WTC11 (cell line): ENCODE measurements around the gene HES5. TPM values are rescaled to one million over a fixed set of nuclear protein-coding genes. Genes with fewer than 3 reads are reported as not detected.

Experiments used
- ATAC-seq: fragments of 200-7000 bp; cut with Tn5 transposase; 2 replicates; pipeline ENCODE4 v1.10.0; 2021; ENCODE audit warnings: mild to moderate bottlenecking, moderate library complexity
- CTCF ChIA-PET: fragments of 300-600 bp; sonication (Branson Sonifier 250); formaldehyde crosslinking; loops from one replicate; lab custom pipeline; 2021; ENCODE audit warnings: antibody characterized with exemption; lab: Charles Lee
- POLR2A ChIA-PET: fragments of 350-600 bp; sonication (Branson Sonifier 250); formaldehyde crosslinking; loops from one replicate; lab custom pipeline; 2021; ENCODE audit warnings: antibody characterized with exemption; lab: Charles Lee
- DNase-seq: peaks from one replicate; pipeline ENCODE4 v3.0.0; 2021; ENCODE audit warnings: low spot score
- H3K27ac Mint-ChIP-seq: 2 replicates; pipeline ENCODE4 v1.8.0; 2021; ENCODE audit warnings: mixed read lengths
- H3K27me3 Mint-ChIP-seq: 2 replicates; pipeline ENCODE4 v1.8.0; 2021; ENCODE audit warnings: low read depth, mild to moderate bottlenecking, moderate library complexity, mixed read lengths
- H3K36me3 Mint-ChIP-seq: 2 replicates; pipeline ENCODE4 v1.8.0; 2021; ENCODE audit warnings: mixed read lengths
- H3K4me1 Mint-ChIP-seq: 2 replicates; pipeline ENCODE4 v1.8.0; 2022; ENCODE audit warnings: mixed read lengths
- H3K4me3 Mint-ChIP-seq: 2 replicates; pipeline ENCODE4 v1.8.0; 2021; ENCODE audit warnings: mild to moderate bottlenecking, moderate library complexity, mixed read lengths
- H3K9me3 Mint-ChIP-seq: 2 replicates; pipeline ENCODE4 v1.8.0; 2021; ENCODE audit warnings: mixed read lengths
- CREB1 ChIP-seq: sonication (generic); formaldehyde crosslinking; IDR thresholded peaks from 2 replicates; pipeline ENCODE4 v1.8.0; 2023; ENCODE audit warnings: mild to moderate bottlenecking, missing genetic modification reagents
- CREM ChIP-seq: sonication (generic); formaldehyde crosslinking; IDR thresholded peaks from 2 replicates; pipeline ENCODE4 v1.8.1; 2022; ENCODE audit warnings: mild to moderate bottlenecking, missing genetic modification reagents, moderate library complexity
- FOXK1 ChIP-seq: sonication (generic); formaldehyde crosslinking; IDR thresholded peaks from 2 replicates; pipeline ENCODE4 v1.8.0; 2022; ENCODE audit warnings: mild to moderate bottlenecking, moderate library complexity, missing genetic modification reagents
- GRHL2 ChIP-seq: fragments of 250-450 bp; sonication (Bioruptor Pico); IDR thresholded peaks from 2 replicates; pipeline ENCODE4 v1.8.0; 2022; ENCODE audit warnings: mild to moderate bottlenecking, moderate library complexity; ENCODE audit not compliant: insufficient replicate concordance, severe bottlenecking
- JUN ChIP-seq: sonication (generic); formaldehyde crosslinking; IDR thresholded peaks from 2 replicates; pipeline ENCODE4 v1.8.0; 2023; ENCODE audit warnings: mild to moderate bottlenecking, missing genetic modification reagents
- MXD4 ChIP-seq: fragments of 250-450 bp; sonication (Bioruptor Pico); IDR thresholded peaks from 2 replicates; pipeline ENCODE4 v1.8.0; 2021; ENCODE audit warnings: mild to moderate bottlenecking, moderate library complexity, borderline replicate concordance
- NFE2L1 ChIP-seq: sonication (generic); formaldehyde crosslinking; IDR thresholded peaks from 2 replicates; pipeline ENCODE4 v1.8.1; 2023; ENCODE audit warnings: missing genetic modification reagents
- NFYB ChIP-seq: sonication (generic); formaldehyde crosslinking; conservative IDR thresholded peaks from 2 replicates; pipeline ENCODE4 v1.8.0; 2022; ENCODE audit warnings: low read depth, missing genetic modification reagents
- OVOL2 ChIP-seq: fragments of 250-450 bp; sonication (Bioruptor Pico); IDR thresholded peaks from 2 replicates; pipeline ENCODE4 v1.9.0; 2021; ENCODE audit warnings: mild to moderate bottlenecking, borderline replicate concordance
- RELA ChIP-seq: sonication (generic); formaldehyde crosslinking; IDR thresholded peaks from 2 replicates; pipeline ENCODE4 v1.8.1; 2022; ENCODE audit warnings: missing genetic modification reagents, mild to moderate bottlenecking, borderline replicate concordance
- RORB ChIP-seq: fragments of 250-450 bp; sonication (Bioruptor Pico); IDR thresholded peaks from 2 replicates; pipeline ENCODE4 v1.9.0; 2021; ENCODE audit warnings: mild to moderate bottlenecking
- SMAD3 ChIP-seq: sonication (generic); formaldehyde crosslinking; IDR thresholded peaks from 2 replicates; pipeline ENCODE4 v1.8.0; 2022; ENCODE audit warnings: missing genetic modification reagents, mild to moderate bottlenecking, borderline replicate concordance
- TEAD4 ChIP-seq: sonication (generic); formaldehyde crosslinking; IDR thresholded peaks from 2 replicates; pipeline ENCODE4 v1.8.0; 2022; ENCODE audit warnings: mild to moderate bottlenecking, missing genetic modification reagents
- ZBTB21 ChIP-seq: sonication (generic); formaldehyde crosslinking; IDR thresholded peaks from 2 replicates; pipeline ENCODE4 v1.8.1; 2023; ENCODE audit warnings: mild to moderate bottlenecking, missing genetic modification reagents, borderline replicate concordance
- ZNF121 ChIP-seq: sonication (generic); formaldehyde crosslinking; IDR thresholded peaks from 2 replicates; pipeline ENCODE4 v1.8.0; 2023; ENCODE audit warnings: missing genetic modification reagents
- ZNF219 ChIP-seq: sonication (generic); formaldehyde crosslinking; IDR thresholded peaks from 2 replicates; pipeline ENCODE4 v1.8.0; 2023; ENCODE audit warnings: missing genetic modification reagents, mild to moderate bottlenecking, borderline replicate concordance
- ZNF396 ChIP-seq: fragments of 250-450 bp; sonication (Bioruptor Pico); IDR thresholded peaks from 2 replicates; pipeline ENCODE4 v1.8.0; 2021; ENCODE audit warnings: mild to moderate bottlenecking, moderate library complexity, borderline replicate concordance
- ZNF423 ChIP-seq: fragments of 250-450 bp; sonication (Bioruptor Pico); IDR thresholded peaks from 2 replicates; pipeline ENCODE4 v2.1.2; 2022; ENCODE audit warnings: mild to moderate bottlenecking, moderate library complexity
- ZNF671 ChIP-seq: fragments of 250-450 bp; sonication (Bioruptor Pico); IDR thresholded peaks from 2 replicates; pipeline ENCODE4 v1.8.0; 2021; ENCODE audit warnings: mild to moderate bottlenecking
- total RNA-seq: library from RNA; stranded (reverse); gene quantifications from 3 replicates; pipeline ENCODE4 v1.2.3, GENCODE V29; 2021
- TF ChIP-seq, protein P1 (sequence below): sonication (generic); formaldehyde crosslinking; IDR thresholded peaks from 2 replicates; pipeline ENCODE4 v1.8.0; 2022; ENCODE audit warnings: mild to moderate bottlenecking, missing genetic modification reagents
- TF ChIP-seq, protein P2 (sequence below): sonication (generic); formaldehyde crosslinking; IDR thresholded peaks from 2 replicates; pipeline ENCODE4 v1.8.0; 2023; ENCODE audit warnings: missing genetic modification reagents
- TF ChIP-seq, protein P3 (sequence below): sonication (generic); formaldehyde crosslinking; IDR thresholded peaks from 2 replicates; pipeline ENCODE4 v1.8.1; 2023; ENCODE audit warnings: mild to moderate bottlenecking, moderate library complexity, missing genetic modification reagents
- TF ChIP-seq, protein P4 (sequence below): sonication (generic); formaldehyde crosslinking; IDR thresholded peaks from 2 replicates; pipeline ENCODE4 v1.8.1; 2022; ENCODE audit warnings: mild to moderate bottlenecking, missing genetic modification reagents, moderate library complexity, borderline replicate concordance
- TF ChIP-seq, protein P5 (sequence below): sonication (generic); formaldehyde crosslinking; IDR thresholded peaks from 2 replicates; pipeline ENCODE4 v1.8.1; 2023; ENCODE audit warnings: mild to moderate bottlenecking, missing genetic modification reagents
- TF ChIP-seq, protein P6 (sequence below): sonication (generic); formaldehyde crosslinking; IDR thresholded peaks from 2 replicates; pipeline ENCODE4 v1.8.1; 2023; ENCODE audit warnings: mild to moderate bottlenecking, missing genetic modification reagents, moderate library complexity
- TF ChIP-seq, protein P7 (sequence below): sonication (generic); formaldehyde crosslinking; IDR thresholded peaks from 2 replicates; pipeline ENCODE4 v1.8.1; 2023; ENCODE audit warnings: mild to moderate bottlenecking, missing genetic modification reagents, borderline replicate concordance

The HES5 gene
- total RNA-seq, 1 experiment from 2014 or later = not detected

DNA sequence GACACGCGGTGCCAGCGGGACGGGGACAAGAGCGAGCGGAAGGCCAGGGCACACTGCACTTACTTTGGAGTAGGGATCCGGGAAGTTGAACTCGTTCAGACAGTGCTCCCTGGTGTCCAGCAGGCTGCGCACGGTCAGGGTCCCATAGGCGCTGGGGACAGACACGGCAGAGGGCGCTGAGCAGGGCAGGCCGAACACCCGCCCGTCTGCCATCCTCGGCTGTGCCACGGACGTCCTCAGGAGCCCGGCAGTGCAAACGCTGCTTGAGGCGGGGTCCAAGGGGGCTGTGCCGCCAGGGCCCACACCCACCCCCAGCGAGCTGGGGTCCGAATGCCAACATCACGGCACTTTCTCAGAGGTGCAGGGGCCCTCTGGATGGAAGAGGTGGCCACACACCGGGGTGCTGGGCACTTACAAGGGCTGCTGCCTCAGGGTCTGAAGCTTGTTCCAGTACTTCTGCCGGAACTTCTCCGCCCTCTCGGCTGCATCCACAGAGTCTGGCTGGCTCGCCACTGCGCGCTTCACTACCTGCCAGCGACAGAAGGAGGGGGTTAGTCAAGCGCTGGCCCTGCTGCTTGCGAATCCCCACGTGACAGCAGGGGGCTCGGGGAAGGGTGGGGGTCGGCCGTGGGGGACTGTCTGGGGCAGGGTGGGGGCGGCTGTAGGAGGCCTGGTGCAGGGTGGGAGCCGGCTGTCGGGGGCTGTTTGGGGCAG lies 16.0 kb downstream of the HES5 start (continued):
- TF ChIP-seq GRHL2 (CRISPR knock-in tag) (no peak), ZNF219 (no peak), NFYB (no peak), OVOL2 (CRISPR knock-in tag) (no peak), MXD4 (CRISPR knock-in tag) (no peak), RELA (CRISPR knock-in tag) (no peak), JUN (CRISPR knock-in tag) (no peak), ZBTB21 (CRISPR knock-in tag) (no peak)
- TF ChIP-seq, protein P1, sequence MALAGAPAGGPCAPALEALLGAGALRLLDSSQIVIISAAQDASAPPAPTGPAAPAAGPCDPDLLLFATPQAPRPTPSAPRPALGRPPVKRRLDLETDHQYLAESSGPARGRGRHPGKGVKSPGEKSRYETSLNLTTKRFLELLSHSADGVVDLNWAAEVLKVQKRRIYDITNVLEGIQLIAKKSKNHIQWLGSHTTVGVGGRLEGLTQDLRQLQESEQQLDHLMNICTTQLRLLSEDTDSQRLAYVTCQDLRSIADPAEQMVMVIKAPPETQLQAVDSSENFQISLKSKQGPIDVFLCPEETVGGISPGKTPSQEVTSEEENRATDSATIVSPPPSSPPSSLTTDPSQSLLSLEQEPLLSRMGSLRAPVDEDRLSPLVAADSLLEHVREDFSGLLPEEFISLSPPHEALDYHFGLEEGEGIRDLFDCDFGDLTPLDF (CRISPR knock-in tag) = no peak
- TF ChIP-seq, protein P2, sequence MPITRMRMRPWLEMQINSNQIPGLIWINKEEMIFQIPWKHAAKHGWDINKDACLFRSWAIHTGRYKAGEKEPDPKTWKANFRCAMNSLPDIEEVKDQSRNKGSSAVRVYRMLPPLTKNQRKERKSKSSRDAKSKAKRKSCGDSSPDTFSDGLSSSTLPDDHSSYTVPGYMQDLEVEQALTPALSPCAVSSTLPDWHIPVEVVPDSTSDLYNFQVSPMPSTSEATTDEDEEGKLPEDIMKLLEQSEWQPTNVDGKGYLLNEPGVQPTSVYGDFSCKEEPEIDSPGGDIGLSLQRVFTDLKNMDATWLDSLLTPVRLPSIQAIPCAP = no peak

DNA sequence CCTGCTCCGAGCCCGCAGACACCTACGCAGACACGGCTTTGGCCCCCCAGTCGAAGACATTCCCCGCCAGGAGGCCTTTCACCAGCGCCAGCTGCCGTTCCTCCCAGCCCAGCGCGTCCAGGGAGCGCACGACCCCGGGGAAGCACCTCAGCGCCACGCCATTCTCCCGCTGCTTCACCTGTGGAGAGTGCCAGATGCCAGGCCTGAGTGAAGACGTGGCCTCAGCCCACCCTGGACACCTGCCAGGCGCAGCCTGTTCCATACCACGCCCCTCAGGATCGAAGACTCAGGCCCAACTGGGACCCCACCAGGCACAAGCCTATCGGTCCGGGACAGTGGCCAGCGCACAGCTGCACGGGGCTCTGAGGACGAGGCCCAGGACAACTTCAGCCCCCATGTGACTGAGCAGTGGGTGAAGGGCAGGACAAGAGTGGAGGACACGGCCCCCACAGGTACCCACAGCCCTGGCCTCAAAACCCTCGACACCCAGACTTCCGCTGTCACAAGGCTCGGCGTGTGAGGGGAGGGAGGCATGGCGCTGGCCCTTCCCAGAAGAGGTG lies 17.1 kb downstream of the HES5 start:
- ATAC-seq (no peak), DNase-seq (no peak)
- H3K27me3 Mint-ChIP-seq = no peaks in the 10 kb centered on the region
- H3K9me3 Mint-ChIP-seq = no peaks in the 10 kb centered on the region
- ChIA-PET CTCF (no interaction called here), POLR2A (no interaction called here)
- H3K4me3 Mint-ChIP-seq = no peak overlapping the region
- H3K4me1 Mint-ChIP-seq = no peaks in the 10 kb centered on the region
- peaks cover 21% of the 10 kb centered on the region for H3K36me3 Mint-ChIP-seq
- no peak overlapping the region for H3K27ac Mint-ChIP-seq
- no peak for TF ChIP-seq ZNF121
- no peak for TF ChIP-seq FOXK1 (CRISPR knock-in tag)
- no peak for TF ChIP-seq CREB1 (CRISPR knock-in tag)
- TF ChIP-seq, protein P2 = no peak
- TF ChIP-seq CREM (CRISPR knock-in tag) = no peak
- TF ChIP-seq, protein P3, sequence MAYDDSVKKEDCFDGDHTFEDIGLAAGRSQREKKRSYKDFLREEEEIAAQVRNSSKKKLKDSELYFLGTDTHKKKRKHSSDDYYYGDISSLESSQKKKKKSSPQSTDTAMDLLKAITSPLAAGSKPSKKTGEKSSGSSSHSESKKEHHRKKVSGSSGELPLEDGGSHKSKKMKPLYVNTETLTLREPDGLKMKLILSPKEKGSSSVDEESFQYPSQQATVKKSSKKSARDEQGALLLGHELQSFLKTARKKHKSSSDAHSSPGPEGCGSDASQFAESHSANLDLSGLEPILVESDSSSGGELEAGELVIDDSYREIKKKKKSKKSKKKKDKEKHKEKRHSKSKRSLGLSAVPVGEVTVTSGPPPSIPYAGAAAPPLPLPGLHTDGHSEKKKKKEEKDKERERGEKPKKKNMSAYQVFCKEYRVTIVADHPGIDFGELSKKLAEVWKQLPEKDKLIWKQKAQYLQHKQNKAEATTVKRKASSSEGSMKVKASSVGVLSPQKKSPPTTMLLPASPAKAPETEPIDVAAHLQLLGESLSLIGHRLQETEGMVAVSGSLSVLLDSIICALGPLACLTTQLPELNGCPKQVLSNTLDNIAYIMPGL (CRISPR knock-in tag) = no peak
- no peak for TF ChIP-seq RORB (CRISPR knock-in tag)
- TF ChIP-seq, protein P4, sequence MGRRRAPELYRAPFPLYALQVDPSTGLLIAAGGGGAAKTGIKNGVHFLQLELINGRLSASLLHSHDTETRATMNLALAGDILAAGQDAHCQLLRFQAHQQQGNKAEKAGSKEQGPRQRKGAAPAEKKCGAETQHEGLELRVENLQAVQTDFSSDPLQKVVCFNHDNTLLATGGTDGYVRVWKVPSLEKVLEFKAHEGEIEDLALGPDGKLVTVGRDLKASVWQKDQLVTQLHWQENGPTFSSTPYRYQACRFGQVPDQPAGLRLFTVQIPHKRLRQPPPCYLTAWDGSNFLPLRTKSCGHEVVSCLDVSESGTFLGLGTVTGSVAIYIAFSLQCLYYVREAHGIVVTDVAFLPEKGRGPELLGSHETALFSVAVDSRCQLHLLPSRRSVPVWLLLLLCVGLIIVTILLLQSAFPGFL (CRISPR knock-in tag) = no peak
- TF ChIP-seq, protein P5, sequence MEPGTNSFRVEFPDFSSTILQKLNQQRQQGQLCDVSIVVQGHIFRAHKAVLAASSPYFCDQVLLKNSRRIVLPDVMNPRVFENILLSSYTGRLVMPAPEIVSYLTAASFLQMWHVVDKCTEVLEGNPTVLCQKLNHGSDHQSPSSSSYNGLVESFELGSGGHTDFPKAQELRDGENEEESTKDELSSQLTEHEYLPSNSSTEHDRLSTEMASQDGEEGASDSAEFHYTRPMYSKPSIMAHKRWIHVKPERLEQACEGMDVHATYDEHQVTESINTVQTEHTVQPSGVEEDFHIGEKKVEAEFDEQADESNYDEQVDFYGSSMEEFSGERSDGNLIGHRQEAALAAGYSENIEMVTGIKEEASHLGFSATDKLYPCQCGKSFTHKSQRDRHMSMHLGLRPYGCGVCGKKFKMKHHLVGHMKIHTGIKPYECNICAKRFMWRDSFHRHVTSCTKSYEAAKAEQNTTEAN (CRISPR knock-in tag) = no peak
- no peak for TF ChIP-seq NFE2L1
- TF ChIP-seq, protein P6, sequence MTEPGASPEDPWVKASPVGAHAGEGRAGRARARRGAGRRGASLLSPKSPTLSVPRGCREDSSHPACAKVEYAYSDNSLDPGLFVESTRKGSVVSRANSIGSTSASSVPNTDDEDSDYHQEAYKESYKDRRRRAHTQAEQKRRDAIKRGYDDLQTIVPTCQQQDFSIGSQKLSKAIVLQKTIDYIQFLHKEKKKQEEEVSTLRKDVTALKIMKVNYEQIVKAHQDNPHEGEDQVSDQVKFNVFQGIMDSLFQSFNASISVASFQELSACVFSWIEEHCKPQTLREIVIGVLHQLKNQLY (CRISPR knock-in tag) = no peak
- TF ChIP-seq, protein P7, sequence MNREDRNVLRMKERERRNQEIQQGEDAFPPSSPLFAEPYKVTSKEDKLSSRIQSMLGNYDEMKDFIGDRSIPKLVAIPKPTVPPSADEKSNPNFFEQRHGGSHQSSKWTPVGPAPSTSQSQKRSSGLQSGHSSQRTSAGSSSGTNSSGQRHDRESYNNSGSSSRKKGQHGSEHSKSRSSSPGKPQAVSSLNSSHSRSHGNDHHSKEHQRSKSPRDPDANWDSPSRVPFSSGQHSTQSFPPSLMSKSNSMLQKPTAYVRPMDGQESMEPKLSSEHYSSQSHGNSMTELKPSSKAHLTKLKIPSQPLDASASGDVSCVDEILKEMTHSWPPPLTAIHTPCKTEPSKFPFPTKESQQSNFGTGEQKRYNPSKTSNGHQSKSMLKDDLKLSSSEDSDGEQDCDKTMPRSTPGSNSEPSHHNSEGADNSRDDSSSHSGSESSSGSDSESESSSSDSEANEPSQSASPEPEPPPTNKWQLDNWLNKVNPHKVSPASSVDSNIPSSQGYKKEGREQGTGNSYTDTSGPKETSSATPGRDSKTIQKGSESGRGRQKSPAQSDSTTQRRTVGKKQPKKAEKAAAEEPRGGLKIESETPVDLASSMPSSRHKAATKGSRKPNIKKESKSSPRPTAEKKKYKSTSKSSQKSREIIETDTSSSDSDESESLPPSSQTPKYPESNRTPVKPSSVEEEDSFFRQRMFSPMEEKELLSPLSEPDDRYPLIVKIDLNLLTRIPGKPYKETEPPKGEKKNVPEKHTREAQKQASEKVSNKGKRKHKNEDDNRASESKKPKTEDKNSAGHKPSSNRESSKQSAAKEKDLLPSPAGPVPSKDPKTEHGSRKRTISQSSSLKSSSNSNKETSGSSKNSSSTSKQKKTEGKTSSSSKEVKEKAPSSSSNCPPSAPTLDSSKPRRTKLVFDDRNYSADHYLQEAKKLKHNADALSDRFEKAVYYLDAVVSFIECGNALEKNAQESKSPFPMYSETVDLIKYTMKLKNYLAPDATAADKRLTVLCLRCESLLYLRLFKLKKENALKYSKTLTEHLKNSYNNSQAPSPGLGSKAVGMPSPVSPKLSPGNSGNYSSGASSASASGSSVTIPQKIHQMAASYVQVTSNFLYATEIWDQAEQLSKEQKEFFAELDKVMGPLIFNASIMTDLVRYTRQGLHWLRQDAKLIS (CRISPR knock-in tag) = no peak
- TF ChIP-seq ZNF671 (CRISPR knock-in tag) = no peak
- TF ChIP-seq SMAD3 (CRISPR knock-in tag) = no peak
- TF ChIP-seq TEAD4 (CRISPR knock-in tag) = no peak
- TF ChIP-seq ZNF423 = no peak
- TF ChIP-seq ZNF396 (CRISPR knock-in tag) = no peak
